Activated T-cell treated with anti-CD3 and anti-CD28 coated beads, Interleukin-2, amount 50 U/mL, for 48 hours (primary cell): Measurements from ENCODE around the gene ADCY1.
A peak's percentile ranks its signal among the peaks of the same experiment; 100 is the strongest.

Experiments
- DNase-seq, 2 experiments: peaks; one replicate each; pipeline ENCODE4 v3.0.0-alpha.2; 2020

ADCY1 gene

GRCh38 chr7:45681596-45682357 lies 107.6 kb downstream of the ADCY1 start:
- no peak for DNase-seq

DNA sequence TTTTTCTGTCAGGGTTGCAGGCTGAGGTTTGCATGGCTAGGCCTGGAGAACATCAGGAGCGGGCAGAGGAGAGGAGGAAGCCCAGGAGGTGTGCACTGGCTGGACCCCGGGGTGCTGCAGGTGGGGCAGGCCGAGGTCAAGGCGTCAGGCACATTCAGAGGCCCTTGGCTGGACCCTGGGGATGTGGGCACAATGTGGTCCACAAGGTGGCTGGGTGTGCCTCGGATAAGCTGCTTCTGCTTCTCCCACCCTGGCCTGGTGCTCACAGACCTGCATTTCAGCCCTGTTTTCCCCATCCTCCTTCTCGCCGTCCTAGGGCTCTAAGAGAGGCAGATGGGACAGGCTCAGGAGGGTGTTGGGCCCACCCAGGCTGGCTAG lies 108.2 kb downstream of the ADCY1 start:
- peak in 1 of 2 experiments; percentile 7 for DNase-seq

DNA sequence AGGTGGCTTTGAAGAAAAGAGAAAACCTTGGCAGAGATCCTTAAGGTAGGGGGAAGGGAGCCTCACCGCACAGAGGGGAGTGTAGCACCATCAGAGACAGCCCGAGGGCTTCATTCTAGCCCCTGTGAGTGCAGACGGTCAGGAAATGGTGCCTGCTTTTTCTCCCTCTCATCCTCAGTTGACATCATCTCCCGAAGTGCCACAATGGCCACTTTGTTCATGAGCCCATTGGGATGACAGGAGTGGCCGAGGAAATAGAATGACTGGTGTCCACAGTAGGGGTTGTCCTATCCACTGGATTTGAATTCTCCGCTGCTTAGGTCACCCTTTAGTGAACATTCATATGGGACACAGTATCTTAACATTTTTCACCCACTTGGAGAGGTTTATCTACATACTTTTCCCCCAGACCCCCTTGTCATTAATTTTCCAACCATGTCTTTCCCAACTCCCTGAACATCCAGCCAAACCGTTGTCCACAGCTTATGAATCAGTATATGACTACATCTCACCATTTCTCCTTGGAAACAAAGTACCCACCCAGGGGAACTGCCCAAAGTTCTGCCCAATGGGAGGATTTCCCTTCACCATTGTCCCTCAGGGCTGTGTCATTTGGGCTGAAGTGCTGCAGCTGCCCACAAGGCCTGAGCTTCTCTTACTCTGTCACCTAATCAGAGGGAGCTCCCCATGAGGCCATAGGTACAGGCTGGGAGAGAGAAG lies 108.8 kb downstream of the ADCY1 start:
- peak in 1 of 2 experiments; percentile 5 for DNase-seq

- DNase-seq: no peak
Measured at GRCh38 chr7:45683556-45684148, 109.5 kb downstream of the ADCY1 start.

DNA sequence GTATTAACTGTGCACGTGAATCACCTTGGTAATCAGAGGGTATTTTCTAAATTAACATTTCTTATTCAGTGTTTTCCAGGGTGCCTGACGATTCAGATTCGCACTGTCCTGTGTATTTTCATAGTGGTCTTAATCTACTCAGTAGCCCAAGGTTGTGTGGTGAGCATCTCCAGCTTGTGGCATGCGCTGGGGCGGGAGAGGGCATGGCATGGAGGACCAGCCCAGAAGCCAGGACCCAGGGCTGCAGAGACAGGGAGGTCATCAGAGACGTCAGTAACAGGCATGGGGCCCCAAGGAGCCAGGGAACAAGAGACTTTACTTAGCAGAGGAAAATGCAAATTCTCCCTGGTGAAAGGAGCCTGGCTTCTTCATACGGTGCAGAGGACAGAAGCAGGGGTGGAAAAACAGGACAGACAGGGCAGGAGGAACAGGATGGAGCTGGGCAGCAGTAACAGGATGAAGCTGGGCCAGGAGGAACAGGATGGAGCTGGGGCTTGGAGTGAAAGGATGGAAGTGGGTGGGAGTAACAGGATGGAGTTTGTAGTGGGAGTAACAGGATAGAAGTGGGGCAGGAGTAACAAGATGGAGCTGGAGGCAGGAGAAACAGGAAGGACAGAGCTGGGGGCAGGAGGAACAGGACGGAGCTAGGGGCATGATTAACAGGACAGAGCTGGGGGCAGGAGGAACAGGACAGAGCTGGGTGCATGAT lies 110.9 kb downstream of the ADCY1 start:
- DNase-seq: no peak

DNA sequence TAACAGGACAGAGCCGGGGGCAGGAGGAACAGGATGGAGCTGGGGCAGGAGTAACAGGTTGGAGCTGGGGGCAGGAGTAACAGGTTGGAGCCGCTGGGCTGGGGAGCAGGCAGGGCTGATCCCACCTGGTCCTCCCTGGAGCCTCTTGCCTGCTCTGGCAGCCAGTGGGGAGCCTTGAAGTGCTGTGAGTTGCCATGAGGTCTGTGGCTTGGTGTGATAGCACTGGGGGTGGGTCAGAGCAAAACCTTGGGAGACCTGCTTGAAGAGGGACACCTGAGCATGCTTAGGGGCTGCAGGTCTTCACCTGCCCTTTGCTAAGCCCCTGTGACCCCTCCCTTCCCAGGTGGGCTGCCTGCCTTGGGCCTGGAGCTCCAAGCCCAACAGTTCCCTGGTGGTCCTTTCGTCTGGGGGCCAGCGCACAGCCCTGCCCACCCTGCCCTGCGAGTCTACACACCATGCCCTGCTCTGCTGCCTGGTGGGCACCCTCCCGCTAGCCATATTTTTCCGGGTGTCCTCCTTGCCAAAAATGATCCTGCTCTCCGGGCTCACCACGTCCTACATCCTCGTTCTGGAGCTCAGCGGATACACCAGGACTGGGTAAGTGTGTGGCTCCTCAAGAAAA lies 111.6 kb downstream of the ADCY1 start:
- DNase-seq: no peak

- peak in 1 of 2 experiments; percentile 10 for DNase-seq
Measured at GRCh38 chr7:45686441-45687184, 112.4 kb downstream of the ADCY1 start.

DNA sequence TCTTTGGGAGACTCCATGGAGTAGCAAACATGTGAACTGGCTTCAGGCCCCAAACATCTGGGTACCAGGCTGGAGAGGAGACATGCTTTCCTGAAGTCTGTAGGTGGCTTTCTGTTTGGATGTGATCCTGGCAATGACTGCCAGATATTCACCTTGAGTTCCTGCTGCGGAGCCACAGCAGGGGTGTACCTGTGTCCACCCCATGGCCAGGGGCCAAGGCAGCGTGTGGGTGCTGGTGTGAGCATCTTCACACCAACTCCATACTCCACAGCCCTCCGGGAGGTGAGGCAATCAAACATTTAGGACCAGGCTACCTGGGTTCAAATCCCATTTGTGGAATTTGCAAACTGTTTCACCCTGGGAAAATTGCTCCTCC lies 113.0 kb downstream of the ADCY1 start:
- no peak for DNase-seq

DNA sequence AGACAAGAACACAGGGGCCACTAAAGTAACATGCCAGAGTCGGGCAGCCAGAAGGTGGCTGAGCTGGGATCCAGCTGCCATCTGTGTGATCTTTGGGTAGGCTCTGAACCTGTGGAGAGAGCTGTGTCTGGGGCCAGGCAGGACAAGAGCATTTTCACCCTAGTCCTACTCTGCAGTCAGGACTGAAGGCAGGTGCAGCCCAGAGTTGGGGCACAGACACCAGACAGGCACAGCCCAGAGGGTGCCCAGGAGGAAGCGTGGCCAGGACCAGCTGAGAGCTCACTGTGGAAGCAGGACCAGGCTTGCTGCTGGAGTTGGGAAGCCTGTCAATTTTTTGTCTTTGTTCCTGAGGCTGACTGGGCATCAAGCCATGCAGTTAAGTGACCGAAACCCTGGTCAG lies 113.6 kb downstream of the ADCY1 start:
- DNase-seq: peak in 1 of 2 experiments; percentile 4

GRCh38 chr7:45688382-45688781 lies 114.2 kb downstream of the ADCY1 start:
- DNase-seq: no peak

GRCh38 chr7:45689011-45689796 lies 115.0 kb downstream of the ADCY1 start:
- peak in 1 of 2 experiments; percentile 7 for DNase-seq

GRCh38 chr7:45689797-45690761 lies 115.9 kb downstream of the ADCY1 start:
- no peak for DNase-seq

GRCh38 chr7:45690762-45691150 lies 116.6 kb downstream of the ADCY1 start:
- DNase-seq: no peak

DNA sequence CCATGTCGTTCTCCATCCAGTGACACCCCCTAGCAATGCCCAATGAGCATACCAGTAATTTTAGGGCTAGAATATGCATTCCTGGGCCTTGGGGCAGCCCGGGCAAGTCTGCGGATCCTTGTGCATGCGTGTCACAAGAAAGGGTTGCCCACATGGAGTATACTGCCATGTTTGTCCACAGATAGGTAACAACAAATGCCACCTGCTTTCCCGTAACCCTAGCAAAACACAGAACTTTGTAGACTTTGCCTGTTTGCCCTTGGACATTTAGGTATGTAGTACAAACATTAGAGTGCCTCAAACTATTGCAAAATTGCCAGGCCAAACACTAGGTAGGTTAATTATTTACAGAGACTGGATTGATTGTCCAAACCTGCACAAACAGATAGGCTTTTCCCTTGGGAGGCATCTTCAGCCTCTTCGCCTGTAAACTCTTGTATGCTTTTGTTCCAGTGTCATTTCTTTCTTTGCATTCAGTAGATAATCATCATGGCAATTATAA lies 117.0 kb downstream of the ADCY1 start:
- DNase-seq: no peak

DNA sequence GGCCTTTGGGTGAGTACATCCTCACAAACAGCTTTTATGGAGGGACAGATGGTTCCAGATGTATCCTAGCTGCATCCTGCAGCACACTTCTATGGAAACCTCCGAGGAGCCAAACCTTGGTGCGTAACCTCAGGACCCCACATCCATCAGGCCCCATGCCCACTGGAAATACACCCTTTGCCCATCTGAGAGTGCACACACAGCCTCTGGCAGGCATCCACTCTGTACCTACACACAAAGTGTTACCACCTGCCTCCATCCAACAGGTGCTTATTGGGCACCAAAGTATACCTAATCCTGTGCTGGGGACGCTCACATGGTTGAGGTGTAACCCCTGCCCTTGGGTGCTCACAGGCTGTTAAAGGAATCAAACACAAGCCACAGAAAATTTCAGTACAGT lies 117.9 kb downstream of the ADCY1 start:
- no peak for DNase-seq

DNA sequence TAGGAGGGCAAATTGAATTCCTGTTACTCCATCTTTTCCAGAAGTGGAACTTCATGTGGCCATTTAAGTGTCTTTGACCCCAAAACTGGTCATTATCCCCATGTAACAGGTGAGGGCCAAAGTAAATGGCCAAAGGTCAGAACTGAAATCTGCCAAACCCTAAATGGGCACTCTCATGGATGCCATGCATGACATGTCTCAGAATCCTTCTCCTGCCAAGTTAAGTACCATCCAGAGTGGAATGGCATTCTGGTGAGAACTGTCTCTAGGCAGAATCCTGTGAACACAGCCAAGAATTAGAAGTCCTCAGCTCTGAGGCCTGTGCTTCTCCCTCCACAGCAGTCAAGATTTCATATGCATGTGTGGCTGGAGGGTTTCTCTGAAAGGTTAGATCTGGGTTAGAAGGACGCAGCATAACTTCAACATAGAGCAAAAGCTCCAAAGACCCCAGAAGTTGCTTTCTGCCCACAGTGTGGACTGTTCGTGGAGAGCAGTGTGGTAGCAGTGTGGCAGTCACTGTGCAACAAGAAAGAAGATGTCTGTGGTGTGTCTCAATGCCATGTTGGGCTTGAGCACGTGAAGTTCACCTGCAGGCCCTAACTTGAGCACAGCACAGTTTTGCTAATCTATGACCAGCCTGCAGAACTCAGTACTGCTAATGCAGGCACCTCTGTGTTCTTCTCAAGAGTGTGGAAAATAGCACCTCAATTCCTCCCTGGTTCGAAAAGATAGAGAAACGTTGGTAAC lies 121.3 kb downstream of the ADCY1 start:
- DNase-seq: no peak

- DNase-seq: peak; percentile 3 to 6
Measured at GRCh38 chr7:45696476-45696875, 122.3 kb downstream of the ADCY1 start.

DNA sequence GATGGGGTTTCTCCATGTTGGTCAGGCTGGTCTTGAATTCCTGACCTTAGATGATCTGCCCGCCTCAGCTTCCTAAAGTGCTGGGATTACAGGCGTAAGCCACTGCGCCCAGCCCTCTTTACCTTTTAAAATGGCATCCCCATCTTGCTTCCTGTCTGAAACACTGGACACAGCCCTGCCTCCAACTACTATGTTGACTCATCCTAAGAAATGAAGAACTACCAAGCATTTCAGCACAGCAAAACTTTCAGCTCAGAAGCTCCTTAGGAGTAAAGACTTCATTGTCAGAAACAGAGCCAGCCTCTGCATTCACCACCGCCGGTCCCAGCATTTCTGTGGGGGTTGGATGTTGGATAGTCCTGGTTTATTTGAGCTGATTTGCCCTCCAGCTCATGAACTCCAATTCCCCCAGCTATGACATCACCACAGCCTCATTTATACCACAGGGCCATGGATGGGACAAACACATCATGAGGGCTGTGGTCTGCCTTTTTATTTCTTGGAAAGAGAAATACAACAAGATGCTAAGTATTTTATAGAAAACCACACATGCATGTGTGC lies 123.5 kb downstream of the ADCY1 start:
- DNase-seq: peak; percentile 2 to 4
